Prostate gland (tissue), 2 donors: ENCODE results near the gene ASB11.

Source experiments
- POLR2A ChIP-seq: fragments of 450-650 bp; IDR thresholded peaks from one replicate; pipeline ENCODE4 v1.6.1; 2016; ENCODE audit warnings: antibody characterized with exemption, mild to moderate bottlenecking
- TF ChIP-seq, protein P1 (sequence below), 4 experiments: fragments of 200-600 bp in 2 of 4; fragments of 450-650 bp in 2 of 4; sonication (generic) in 2 of 4; IDR thresholded peaks; 1 replicate in 3 of 4; 2 replicates in 1 of 4; pipeline ENCODE4 v1.5.1; 2016 to 2019; ENCODE audit warnings: antibody characterized with exemption in 4 of 4, mild to moderate bottlenecking in 2 of 4, moderate library complexity in 2 of 4

DNA sequence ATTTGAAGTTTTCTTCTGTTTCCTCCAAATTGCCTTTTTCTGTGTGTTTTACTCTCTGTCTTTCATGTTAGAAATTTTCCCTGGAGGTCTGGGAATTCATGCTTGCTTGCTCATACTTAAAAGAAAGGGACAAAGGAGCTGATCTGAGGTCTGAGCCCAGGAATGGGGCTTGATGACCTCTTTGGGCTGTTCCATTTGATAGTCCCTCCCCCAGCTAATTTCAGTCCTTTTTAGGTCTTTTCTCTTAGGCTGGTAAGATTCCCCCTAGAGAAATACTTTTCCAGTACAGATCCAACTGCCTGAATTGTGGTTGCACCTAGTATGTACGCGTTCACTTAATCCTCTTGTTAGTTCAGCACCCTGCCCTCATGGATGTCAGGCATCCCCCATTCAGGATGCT, 25.4 kb upstream of the ASB11 start:
- TF ChIP-seq POLR2A, result no peak
- TF ChIP-seq, protein P1, sequence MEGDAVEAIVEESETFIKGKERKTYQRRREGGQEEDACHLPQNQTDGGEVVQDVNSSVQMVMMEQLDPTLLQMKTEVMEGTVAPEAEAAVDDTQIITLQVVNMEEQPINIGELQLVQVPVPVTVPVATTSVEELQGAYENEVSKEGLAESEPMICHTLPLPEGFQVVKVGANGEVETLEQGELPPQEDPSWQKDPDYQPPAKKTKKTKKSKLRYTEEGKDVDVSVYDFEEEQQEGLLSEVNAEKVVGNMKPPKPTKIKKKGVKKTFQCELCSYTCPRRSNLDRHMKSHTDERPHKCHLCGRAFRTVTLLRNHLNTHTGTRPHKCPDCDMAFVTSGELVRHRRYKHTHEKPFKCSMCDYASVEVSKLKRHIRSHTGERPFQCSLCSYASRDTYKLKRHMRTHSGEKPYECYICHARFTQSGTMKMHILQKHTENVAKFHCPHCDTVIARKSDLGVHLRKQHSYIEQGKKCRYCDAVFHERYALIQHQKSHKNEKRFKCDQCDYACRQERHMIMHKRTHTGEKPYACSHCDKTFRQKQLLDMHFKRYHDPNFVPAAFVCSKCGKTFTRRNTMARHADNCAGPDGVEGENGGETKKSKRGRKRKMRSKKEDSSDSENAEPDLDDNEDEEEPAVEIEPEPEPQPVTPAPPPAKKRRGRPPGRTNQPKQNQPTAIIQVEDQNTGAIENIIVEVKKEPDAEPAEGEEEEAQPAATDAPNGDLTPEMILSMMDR (IDR thresholded peaks at IDR 0.05), result no peak
